Measurements from ENCODE around the gene FBXO42. TPM values are rescaled to one million over a fixed set of nuclear protein-coding genes. Genes with fewer than 3 reads are reported as not detected.

The FBXO42 gene
- total and polyA plus RNA-seq, 2 of the 13 experiments (the other 11 are each of a cell fraction or from before 2014, with no cell fraction given) = 7.6 to 17.5 TPM

GRCh38 chr1:16367258-16367967 is 15.1 kb upstream of the FBXO42 start (continued):
- TF ChIP-seq ZNF275 (CRISPR knock-in tag; IDR thresholded peaks at IDR 0.05; ENCODE audit: borderline replicate concordance) = no peak
- TF ChIP-seq ZNF234 (CRISPR knock-in tag; conservative IDR thresholded peaks at IDR 0.05) = 0 out of 2 replicates have a peak, but pooled peaks have one; percentile 11
- 0 out of 2 replicates have a peak, but pooled peaks have one; percentile 65 for TF ChIP-seq ZFAT (CRISPR knock-in tag; conservative IDR thresholded peaks at IDR 0.05)
- no peak for TF ChIP-seq ZMYM3 (CRISPR knock-in tag; IDR thresholded peaks at IDR 0.05)
- no peak for TF ChIP-seq RFX3 (CRISPR knock-in tag; IDR thresholded peaks at IDR 0.05)
- TF ChIP-seq ZNF567 (CRISPR knock-in tag; IDR thresholded peaks at IDR 0.05; ENCODE audit: borderline replicate concordance) = no peak
- TF ChIP-seq KLF11 (CRISPR knock-in tag; IDR thresholded peaks at IDR 0.05) = peak; percentile 80; the same call in 1 of the 2 replicates
- TF ChIP-seq ZNF589 (CRISPR knock-in tag; conservative IDR thresholded peaks at IDR 0.05) = no peak
- no peak for TF ChIP-seq ZSCAN29 (CRISPR knock-in tag; conservative IDR thresholded peaks at IDR 0.05)
- TF ChIP-seq ZMYM2 (CRISPR knock-in tag; IDR thresholded peaks at IDR 0.05) = no peak
- no peak for TF ChIP-seq JARID2 (CRISPR knock-in tag; IDR thresholded peaks at IDR 0.05; ENCODE audit: insufficient replicate concordance)
- TF ChIP-seq TEAD3 (CRISPR knock-in tag; optimal IDR thresholded peaks at IDR 0.05; ENCODE audit: borderline replicate concordance) = no peak
- TF ChIP-seq ZNF12 (CRISPR knock-in tag; IDR thresholded peaks at IDR 0.05) = peak; percentile 61; the same call in 1 of the 2 replicates
- no peak for TF ChIP-seq SRSF4 (IDR thresholded peaks at IDR 0.05; ENCODE audit: low read depth, low read length, poor library complexity, severe bottlenecking)
- no peak for TF ChIP-seq PRDM4 (CRISPR knock-in tag; IDR thresholded peaks at IDR 0.05; ENCODE audit: borderline replicate concordance)
- TF ChIP-seq ZNF3 (CRISPR knock-in tag; IDR thresholded peaks at IDR 0.05) = no peak
